Mesendoderm (in vitro differentiated cells): ENCODE data around the gene INTU.

Experiments
- DNase-seq: peaks from one replicate; pipeline ENCODE4 v3.0.0; 2013
- H2AK5ac ChIP-seq: 2 replicates; pipeline ENCODE4 v1.6.1; 2013; ENCODE audit warnings: low read length, inconsistent platforms
- H2BK120ac ChIP-seq: 2 replicates; pipeline ENCODE4 v1.6.1; 2013; ENCODE audit warnings: low read depth, mild to moderate bottlenecking, low read length, moderate library complexity, mixed read lengths
- H2BK15ac ChIP-seq: replicated peaks from 2 replicates; pipeline ENCODE4 v1.6.1; 2013; ENCODE audit warnings: low read depth, mild to moderate bottlenecking, moderate library complexity
- H2BK5ac ChIP-seq: 2 replicates; pipeline ENCODE4 v1.6.1; 2013; ENCODE audit warnings: low read length, inconsistent platforms
- H3K18ac ChIP-seq: 2 replicates; pipeline ENCODE4 v1.6.1; 2013; ENCODE audit warnings: mild to moderate bottlenecking, low read length, mixed read lengths
- H3K23ac ChIP-seq: one replicate; pipeline ENCODE4 v1.6.1; 2013; ENCODE audit warnings: low read length
- H3K27ac ChIP-seq: 2 replicates; pipeline ENCODE4 v1.5.1; 2013; ENCODE audit warnings: low read depth, mild to moderate bottlenecking, inconsistent platforms, low read length, moderate library complexity
- H3K27me3 ChIP-seq: 2 replicates; pipeline ENCODE4 v1.6.1; 2013; ENCODE audit warnings: low read length, control low read depth, mild to moderate bottlenecking, inconsistent platforms; ENCODE audit not compliant: insufficient read depth, poor library complexity
- H3K36me3 ChIP-seq: 2 replicates; pipeline ENCODE4 v1.6.1; 2013; ENCODE audit warnings: low read length, inconsistent platforms; ENCODE audit not compliant: control insufficient read depth, insufficient read depth
- H3K4ac ChIP-seq: one replicate; pipeline ENCODE4 v1.6.1; 2013; ENCODE audit warnings: low read depth, mild to moderate bottlenecking, low read length, moderate library complexity
- H3K4me1 ChIP-seq: 2 replicates; pipeline ENCODE4 v1.6.1; 2013; ENCODE audit warnings: low read depth, low read length, inconsistent platforms; ENCODE audit not compliant: control insufficient read depth
- H3K4me2 ChIP-seq: 2 replicates; pipeline ENCODE4 v1.6.1; 2013; ENCODE audit warnings: low read length
- H3K4me3 ChIP-seq: 2 replicates; pipeline ENCODE4 v1.5.1; 2013; ENCODE audit warnings: mild to moderate bottlenecking, low read length
- H3K56ac ChIP-seq: one replicate; pipeline ENCODE4 v1.6.1; 2013; ENCODE audit warnings: low read length
- H3K79me1 ChIP-seq: 2 replicates; pipeline ENCODE4 v1.6.1; 2013; ENCODE audit warnings: low read length, inconsistent platforms
- H3K79me2 ChIP-seq: 2 replicates; pipeline ENCODE4 v1.6.1; 2013; ENCODE audit warnings: mild to moderate bottlenecking, low read length; ENCODE audit not compliant: control insufficient read depth, insufficient read depth
- H3K9ac ChIP-seq: 2 replicates; pipeline ENCODE4 v1.6.1; 2013; ENCODE audit warnings: low read length, inconsistent platforms
- H4K5ac ChIP-seq: one replicate; pipeline ENCODE4 v1.6.1; 2013; ENCODE audit warnings: low read length
- H4K8ac ChIP-seq: one replicate; pipeline ENCODE4 v1.6.1; 2013; ENCODE audit warnings: low read depth, mild to moderate bottlenecking, control low read depth, low read length, moderate library complexity
- WGBS: extraction: QIAGEN DNeasy Blood & Tissue Kit; methylation state at CpG from one replicate; pipeline ENCODE4 v1.1.7; 2013; ENCODE audit warnings: low lambda C conversion rate, missing lambda C conversion rate; ENCODE audit not compliant: insufficient coverage; ENCODE audit errors: extremely low coverage; 5-methylcytosine and 5-hydroxymethylcytosine counted together

Gene INTU

DNA sequence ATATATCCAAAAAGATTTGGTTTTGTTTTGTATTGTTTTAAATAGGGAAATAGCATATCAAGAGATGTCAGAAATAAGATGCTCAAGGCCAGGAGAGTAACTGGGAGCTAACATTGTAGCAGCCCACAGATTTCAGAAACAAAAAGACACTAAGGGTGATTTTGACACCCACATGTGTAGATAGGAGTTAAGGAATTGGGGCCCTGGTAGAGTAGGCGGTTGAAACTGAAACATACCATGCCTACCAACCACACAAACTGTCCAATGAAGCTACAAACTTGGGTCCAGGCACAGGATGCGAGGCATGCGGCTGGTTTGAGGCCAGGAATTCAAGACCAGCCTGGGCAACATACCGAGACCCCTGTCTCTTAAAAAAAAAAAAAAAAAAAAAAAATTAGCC is 143.1 kb downstream of the INTU start:
- H2BK15ac ChIP-seq: no peak overlapping the region
- peak overlapping the region; percentile 13 for H4K8ac ChIP-seq
- no CpG with 5 or more reads among the region's 4 CpGs for WGBS
- H2AK5ac ChIP-seq: no peak overlapping the region
- peak overlapping the region; percentile 92 for H2BK120ac ChIP-seq
- DNase-seq: no peak
- H3K27me3 ChIP-seq: no peaks in the 10 kb centered on the region
- H3K79me1 ChIP-seq: no peaks in the 10 kb centered on the region
- no peak overlapping the region for H4K5ac ChIP-seq
- peak overlapping the region; percentile 41 for H3K18ac ChIP-seq
- H3K4me3 ChIP-seq: no peak overlapping the region
- H3K79me2 ChIP-seq: no peaks in the 10 kb centered on the region
- H3K23ac ChIP-seq: no peak overlapping the region
- no peak overlapping the region for H3K4ac ChIP-seq
- H3K27ac ChIP-seq: no peak overlapping the region
- H3K56ac ChIP-seq: no peak overlapping the region
- no peak overlapping the region for H2BK5ac ChIP-seq
- H3K9ac ChIP-seq: no peak overlapping the region
- H3K36me3 ChIP-seq: no peaks in the 10 kb centered on the region
- H3K4me1 ChIP-seq: peaks cover 1% of the 10 kb centered on the region
- H3K4me2 ChIP-seq: no peak overlapping the region
